Activated T-cell treated with anti-CD3 and anti-CD28 coated beads for 4 hours (primary cell): ENCODE results near the gene CELA3A.
"Not testable (repeated sequence)": the region's sequence is repeated elsewhere in the genome, so short reads cannot be mapped to it uniquely, and the experiment has no call there.

ENCODE experiments used
- DNase-seq: peaks from one replicate; pipeline ENCODE4 v3.0.0-alpha.2; 2020

CELA3A gene

DNA sequence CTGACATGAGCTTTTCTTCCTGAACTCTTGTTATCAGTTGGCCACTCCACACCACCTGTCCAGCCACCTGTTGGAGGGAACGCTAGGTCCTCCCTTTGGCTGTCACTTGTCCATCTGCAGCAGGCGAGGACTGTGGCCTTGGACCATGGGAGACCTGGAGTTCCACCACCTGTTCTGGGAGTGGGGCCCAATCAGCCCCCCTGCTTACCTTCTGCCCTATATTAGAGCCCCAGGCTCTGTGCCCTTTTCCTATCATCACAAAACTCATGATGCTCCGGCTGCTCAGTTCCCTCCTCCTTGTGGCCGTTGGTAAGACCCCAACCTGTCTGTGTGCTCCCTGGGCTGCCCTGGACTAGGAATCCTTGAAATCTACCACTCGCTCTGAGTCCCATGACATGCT, at the start of gene CELA3A:
Gene CELA3A (plus strand): TSS at position 249 of the 400 bp plus-strand sequence. CDS start 18 bp downstream, at position 267.
- DNase-seq = no peak

- DNase-seq = no peak
Observed at GRCh38 chr1:21952786-21953520, 48.5 kb upstream of the CELA3A start.

- no peak for DNase-seq
Observed at GRCh38 chr1:21955058-21955457, 46.4 kb upstream of the CELA3A start.

DNA sequence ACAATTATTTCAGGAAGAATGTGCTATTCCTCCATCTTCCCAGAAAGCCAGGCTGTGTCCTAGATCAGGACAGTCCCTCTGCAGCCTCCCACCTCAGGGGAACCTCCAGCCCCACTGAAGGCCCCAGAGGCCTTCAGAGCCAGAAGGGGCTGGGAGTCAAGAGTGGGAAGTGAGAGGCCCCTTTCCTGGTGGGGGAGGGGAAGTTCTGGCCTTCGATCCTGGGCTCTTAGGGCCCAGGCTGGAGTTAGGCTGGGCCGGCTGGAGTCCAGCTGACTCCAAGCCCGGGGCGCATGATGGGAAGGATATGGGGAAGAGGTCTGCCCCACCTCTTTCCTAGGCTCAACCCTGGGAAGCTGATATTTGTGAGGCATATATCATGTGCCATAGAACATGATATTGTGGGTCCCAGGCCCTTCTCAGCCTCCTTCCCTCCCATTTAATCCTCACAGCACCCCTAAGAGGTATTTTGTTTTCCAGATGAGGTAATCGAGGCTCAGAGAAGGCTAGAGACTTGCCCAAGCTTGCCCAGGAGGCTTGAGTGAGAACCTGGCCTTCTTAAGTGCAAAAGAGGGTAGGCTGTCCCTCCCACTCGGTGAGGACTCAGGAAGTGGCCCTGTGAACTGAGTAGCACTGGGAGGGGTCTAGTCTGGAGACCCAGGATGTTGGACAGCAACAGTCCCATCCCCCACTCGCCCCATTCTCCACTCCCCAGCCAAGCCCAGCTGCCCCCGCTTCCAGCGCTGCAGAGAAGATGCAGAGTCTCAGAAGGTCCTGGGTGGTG, 45.8 kb upstream of the CELA3A start:
- DNase-seq = no peak

GRCh38 chr1:21956720-21957552, 44.5 kb upstream of the CELA3A start:
- DNase-seq = peak; percentile 29

GRCh38 chr1:21961337-21961736, 40.1 kb upstream of the CELA3A start:
- no peak for DNase-seq

GRCh38 chr1:21961799-21962198, 39.7 kb upstream of the CELA3A start:
- DNase-seq = no peak

DNA sequence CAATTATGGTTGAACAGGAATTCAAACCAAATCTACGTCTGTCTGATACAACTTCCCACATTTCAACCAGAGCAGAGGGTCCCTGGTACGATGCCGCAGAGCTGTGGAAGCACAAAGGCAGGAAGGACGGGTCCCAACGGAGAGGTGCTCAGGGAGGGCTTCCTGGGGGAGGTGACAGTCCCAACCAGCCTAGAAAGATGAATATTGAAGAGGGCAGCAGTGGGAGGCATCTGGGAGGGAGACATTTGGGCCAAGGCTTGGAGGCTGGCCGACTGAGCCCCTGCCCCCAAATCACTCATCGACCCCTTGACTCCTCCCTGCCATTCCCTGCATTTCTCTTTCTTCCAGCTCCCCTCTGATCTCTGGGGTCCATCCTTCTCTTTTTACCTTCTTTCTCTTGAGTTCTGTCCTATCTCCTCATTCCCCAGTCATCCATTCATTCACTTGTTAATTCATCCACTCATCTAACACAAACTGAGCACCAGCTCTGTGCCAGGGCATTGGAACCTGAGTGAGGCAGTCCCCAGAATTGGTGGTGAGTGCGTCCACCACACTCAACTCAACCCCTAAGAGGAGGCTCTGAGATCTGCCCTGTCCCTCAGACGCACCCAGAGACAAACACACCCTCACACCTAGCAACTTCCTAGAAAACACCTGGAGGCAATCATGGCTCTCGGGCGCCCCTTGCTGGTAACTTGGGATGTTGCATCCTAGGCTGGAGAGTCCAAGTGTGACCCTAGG, 37.8 kb upstream of the CELA3A start:
- peak; percentile 77 for DNase-seq

DNA sequence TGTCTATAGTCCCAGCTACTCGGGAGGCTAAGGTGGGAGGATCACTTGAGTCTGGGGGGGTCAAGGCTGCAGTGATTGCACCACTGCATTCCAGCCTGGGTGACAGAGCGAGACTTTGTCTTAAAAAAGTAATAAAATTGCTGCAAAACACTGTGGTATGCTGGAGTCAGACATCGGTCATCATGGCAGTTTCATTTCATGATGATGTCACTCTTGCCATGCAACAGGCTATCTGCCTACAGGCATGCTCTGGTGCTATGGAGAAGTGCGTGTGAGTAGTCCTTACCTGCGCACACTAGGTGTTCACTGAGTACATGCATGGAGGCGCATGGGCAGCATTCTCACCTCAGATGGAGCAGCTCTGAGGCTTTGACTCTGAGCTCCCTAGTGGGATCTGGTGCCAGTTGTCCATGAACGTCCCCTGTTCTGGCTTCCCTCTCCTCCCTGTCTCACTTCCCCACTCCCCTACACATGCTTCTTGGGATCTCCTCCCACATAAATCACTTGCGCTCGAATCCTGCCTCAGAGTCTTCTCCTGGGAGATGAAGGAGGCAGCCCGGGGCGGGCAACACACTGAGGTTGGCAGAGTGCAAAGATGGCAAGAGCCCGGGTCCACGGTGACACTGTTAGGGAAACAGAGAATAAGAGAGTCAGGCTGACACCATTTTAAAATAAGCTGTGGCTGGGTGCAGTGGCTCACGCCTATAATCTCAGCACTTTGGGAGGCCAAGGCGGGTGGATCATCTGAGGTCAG, 35.0 kb upstream of the CELA3A start:
- DNase-seq = no peak

DNA sequence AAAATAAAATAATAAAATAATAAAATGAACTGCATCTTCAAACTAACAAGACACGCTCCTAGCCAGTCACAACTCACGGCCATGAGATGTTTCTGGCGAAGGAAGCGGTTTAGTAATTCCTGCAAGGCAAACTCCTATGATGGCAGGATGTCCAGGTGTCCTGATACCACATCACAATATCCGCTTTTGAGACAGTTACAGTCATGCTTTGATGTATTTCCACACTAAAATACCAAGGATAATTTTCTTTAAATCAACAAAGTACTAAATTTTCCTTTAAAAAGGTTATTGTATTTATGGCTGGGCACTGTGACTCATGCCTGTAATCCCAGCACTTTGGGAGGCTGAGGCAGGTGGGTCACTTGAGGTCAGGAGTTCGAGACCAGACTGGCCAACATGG, 34.2 kb upstream of the CELA3A start:
- not testable (repeated sequence) for DNase-seq

DNA sequence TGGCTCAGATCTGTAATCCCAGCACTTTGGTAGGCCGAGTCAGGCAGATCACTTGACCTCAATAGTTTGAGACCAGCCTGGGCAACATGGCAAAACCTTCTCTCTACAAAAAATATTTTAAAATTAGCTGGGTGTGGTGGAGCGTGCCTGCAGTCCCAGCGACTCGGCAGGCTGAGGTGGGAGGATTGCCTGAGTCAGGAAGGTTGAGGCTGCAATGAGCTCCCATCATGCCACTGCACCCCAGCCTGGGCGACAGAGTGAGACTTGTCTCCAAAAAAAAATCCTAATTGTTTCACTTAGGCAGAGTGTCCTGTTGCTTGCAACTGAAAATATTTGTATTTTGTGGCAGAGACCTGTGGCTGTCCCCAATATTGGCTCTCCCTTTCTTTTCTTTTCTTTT, 32.4 kb upstream of the CELA3A start:
- DNase-seq = not testable (repeated sequence)

DNA sequence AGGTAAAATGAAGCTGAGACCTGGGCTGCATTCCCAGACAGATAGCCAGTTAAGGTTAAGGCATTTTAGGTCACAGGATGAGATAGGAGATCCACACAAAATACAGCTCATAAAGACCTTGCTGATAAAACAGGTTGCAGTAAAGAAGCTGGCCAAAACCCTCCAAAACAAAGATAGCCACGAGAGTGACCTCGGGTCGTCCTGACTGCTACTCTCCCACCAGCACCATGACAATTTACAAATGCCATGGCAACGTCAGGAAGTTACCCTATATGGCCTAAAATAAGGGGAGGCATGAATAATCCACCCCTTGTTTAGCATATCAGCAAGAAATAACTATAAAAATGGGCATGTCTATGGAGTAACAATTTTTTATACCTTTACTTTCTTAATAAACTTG, 30.9 kb upstream of the CELA3A start:
- DNase-seq = not testable (repeated sequence)

DNA sequence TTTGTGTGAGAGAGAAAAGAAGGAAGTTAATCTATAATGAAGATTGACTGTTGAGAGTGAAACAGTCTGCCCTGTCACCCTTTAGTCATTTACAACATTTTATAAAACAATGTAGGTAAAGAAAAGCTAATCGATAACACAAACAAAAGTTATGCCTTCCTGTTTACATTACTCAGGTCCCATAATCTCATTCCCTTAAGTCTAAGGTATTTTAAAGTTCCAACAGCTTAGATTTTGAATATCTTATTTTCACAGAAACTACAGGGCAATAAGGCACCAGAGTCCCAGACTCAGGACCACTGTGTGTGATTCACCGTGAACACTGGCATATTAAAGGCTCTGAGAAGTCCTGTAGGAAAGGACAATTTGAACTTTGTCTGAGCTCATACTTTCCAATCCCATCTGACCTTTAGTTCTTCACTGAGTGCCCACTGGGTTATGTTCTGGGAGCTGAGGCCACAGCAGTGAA, 28.4 kb upstream of the CELA3A start:
- not testable (repeated sequence) for DNase-seq

- not testable (repeated sequence) for DNase-seq
Observed at GRCh38 chr1:21973948-21974347, 27.5 kb upstream of the CELA3A start.

DNA sequence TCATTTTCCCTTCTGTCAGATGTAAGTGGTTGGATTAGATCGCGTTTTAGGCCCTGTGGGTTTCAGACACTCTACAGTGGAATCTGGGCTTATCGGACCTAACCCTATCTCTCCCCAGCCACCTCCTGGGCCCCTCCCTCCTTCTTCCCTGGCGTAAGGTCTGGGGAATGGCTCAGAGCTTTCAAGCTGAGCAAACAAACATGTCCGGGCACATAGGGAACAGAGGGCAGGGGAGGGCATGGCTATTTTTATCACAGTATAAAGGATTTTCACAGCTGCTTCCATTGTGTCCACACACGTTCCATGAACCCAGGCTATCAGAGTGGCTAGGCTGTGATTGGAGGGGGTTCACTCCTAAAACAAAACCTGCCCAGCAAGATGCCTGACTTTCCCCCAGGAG, 26.8 kb upstream of the CELA3A start:
- not testable (repeated sequence) for DNase-seq

DNA sequence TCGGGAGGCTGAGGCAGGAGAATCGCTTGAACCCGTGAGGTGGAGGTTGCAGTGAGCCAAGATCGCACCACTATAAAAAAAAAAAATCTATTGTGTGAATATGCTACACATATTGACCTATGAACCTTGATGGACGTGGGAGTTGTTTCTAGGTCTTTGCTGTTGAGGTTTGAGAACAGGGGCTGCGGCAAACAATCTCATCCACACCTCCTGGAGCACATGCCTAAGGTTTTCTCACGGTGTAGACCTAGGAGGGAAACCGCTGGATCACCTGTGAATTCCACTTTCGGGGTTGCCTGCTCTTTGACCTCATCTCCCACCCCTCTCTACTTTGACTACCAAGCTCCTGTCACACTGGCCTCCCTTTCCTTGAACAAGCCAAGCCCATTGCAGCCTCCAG, 26.2 kb upstream of the CELA3A start:
- not testable (repeated sequence) for DNase-seq

- not testable (repeated sequence) for DNase-seq
Observed at GRCh38 chr1:21976703-21977239, 24.7 kb upstream of the CELA3A start, which contains the start of gene CELA3B. CELA3B (plus strand) TSS chr1:21977022; CDS start chr1:21977040, 18 bp downstream.

GRCh38 chr1:21978209-21978608, 23.2 kb upstream of the CELA3A start:
- DNase-seq = not testable (repeated sequence)

DNA sequence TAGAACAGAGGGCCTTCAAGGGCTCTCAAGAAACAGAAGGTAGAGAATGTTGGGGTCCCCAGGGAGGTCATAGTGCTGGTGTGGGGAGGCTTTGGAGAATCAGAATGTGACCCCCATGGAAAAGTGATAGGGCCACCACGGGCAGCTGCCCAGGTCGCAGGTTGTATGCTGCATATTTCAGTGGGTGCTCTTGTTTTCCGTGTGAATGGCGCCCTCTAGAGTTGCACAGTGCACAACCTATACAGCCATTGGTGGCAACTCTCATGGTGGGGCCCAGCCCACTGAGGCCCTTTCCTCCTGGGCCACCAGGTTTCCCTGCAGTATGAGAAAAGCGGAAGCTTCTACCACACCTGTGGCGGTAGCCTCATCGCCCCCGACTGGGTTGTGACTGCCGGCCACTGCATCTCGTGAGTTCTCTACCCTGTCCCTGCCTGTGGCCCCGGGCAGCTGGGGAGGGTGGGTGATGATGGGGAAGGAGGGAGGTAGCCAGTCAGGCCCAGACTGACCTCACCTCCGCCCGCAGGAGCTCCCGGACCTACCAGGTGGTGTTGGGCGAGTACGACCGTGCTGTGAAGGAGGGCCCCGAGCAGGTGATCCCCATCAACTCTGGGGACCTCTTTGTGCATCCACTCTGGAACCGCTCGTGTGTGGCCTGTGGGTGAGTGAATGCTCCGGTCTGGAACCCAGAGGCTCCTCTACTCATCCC, 20.8 kb upstream of the CELA3A start:
- not testable (repeated sequence) for DNase-seq

- DNase-seq = not testable (repeated sequence)
Observed at GRCh38 chr1:21981253-21981652, 20.2 kb upstream of the CELA3A start.
